ENCODE data around the gene CATSPERE.
A peak's percentile ranks its signal among the peaks of the same experiment; 100 is the strongest.

CATSPERE gene, protein sequence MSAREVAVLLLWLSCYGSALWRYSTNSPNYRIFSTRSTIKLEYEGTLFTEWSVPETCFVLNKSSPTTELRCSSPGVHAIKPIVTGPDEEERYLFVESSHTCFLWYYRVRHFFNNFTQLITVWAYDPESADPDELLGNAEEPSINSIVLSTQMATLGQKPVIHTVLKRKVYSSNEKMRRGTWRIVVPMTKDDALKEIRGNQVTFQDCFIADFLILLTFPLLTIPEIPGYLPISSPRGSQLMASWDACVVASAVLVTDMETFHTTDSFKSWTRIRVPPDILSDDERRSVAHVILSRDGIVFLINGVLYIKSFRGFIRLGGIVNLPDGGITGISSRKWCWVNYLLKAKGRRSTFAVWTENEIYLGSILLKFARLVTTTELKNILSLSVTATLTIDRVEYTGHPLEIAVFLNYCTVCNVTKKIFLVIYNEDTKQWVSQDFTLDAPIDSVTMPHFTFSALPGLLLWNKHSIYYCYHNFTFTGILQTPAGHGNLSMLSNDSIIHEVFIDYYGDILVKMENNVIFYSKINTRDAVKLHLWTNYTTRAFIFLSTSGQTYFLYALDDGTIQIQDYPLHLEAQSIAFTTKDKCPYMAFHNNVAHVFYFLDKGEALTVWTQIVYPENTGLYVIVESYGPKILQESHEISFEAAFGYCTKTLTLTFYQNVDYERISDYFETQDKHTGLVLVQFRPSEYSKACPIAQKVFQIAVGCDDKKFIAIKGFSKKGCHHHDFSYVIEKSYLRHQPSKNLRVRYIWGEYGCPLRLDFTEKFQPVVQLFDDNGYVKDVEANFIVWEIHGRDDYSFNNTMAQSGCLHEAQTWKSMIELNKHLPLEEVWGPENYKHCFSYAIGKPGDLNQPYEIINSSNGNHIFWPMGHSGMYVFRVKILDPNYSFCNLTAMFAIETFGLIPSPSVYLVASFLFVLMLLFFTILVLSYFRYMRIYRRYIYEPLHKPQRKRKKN

DNA sequence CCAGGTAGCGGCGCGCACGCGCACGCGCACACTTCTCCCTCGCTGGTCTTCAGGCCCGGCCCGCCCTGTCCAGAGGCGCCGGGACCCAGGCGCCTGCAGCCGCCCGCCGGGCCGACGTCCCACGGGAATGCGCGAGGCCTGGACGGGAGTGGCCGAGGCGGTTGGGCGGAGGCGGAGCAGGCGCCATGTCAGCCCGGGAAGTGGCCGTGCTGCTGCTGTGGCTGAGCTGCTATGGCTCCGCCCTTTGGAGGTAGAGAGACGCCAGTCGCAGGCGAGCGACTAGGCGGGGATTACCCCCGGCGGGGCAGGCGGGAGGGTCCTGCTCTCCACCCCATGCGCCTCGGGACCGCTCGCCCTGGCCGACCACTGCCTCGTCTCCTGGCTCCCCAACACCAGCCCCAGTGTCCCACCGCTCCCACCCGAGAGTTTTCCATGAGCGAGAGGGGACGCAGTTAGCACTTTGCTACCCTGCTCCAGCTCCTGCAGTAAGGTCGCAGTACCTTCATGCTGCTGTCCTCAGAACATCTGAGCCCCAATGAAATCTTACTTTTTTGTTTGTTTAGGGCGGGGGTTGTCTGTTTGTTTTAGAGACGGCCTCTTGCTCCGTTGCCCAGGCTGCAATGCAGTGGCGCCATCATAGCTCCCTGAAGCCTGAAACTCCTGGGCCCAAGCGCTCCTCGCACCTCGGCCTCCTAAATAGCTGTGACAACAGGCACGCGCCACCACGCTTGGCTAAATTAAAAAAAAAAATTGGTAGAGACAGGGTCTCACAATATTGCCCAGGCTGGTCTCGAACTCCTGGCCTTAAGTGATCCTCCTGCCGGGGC lies at the start of gene CATSPERE:
TSS of gene CATSPERE (plus strand) at position 29 of the 827 bp plus-strand sequence. CDS start at position 186, 157 bp downstream.
- peak within 1 kb of the TSS; percentile 54 for H3K4me3 ChIP-seq (ENCODE audit: low read depth, low read length)
- TF ChIP-seq POLR2A (IDR thresholded peaks at IDR 0.05; ENCODE audit: extremely low read depth, insufficient read length) (peak; percentile 79), MYC (IDR thresholded peaks at IDR 0.05; ENCODE audit: low read depth, low read length) (peak; percentile 79)
- TF ChIP-seq, protein P1, sequence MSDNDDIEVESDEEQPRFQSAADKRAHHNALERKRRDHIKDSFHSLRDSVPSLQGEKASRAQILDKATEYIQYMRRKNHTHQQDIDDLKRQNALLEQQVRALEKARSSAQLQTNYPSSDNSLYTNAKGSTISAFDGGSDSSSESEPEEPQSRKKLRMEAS (IDR thresholded peaks at IDR 0.05; ENCODE audit: low read depth, low read length) = peak; percentile 83
- TF ChIP-seq, protein P2, sequence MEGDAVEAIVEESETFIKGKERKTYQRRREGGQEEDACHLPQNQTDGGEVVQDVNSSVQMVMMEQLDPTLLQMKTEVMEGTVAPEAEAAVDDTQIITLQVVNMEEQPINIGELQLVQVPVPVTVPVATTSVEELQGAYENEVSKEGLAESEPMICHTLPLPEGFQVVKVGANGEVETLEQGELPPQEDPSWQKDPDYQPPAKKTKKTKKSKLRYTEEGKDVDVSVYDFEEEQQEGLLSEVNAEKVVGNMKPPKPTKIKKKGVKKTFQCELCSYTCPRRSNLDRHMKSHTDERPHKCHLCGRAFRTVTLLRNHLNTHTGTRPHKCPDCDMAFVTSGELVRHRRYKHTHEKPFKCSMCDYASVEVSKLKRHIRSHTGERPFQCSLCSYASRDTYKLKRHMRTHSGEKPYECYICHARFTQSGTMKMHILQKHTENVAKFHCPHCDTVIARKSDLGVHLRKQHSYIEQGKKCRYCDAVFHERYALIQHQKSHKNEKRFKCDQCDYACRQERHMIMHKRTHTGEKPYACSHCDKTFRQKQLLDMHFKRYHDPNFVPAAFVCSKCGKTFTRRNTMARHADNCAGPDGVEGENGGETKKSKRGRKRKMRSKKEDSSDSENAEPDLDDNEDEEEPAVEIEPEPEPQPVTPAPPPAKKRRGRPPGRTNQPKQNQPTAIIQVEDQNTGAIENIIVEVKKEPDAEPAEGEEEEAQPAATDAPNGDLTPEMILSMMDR (IDR thresholded peaks at IDR 0.05; ENCODE audit: low read depth, low read length) = no peak

DNA sequence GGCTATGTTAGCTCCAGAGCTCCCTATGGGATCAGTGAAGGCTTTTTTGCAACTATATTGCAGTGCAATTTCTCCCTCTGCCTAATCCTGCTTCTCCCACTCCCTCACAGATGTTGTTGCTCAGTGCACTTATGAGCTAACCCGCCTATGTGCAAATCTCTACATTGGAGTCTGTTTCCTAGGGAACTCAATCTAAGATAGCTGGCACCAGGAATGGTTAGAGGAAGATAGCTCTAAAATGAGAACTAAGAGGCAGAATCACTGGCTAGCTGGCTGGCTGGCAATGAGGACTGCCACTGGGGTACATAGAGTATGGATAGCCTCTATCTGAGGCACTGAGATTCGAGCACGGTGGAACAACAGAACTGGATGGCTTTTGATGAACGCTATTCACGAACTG lies 48.9 kb upstream of the CATSPERE start:
- no peak overlapping the region for H3K4me3 ChIP-seq (ENCODE audit: low read depth, low read length)
- TF ChIP-seq POLR2A (IDR thresholded peaks at IDR 0.05; ENCODE audit: extremely low read depth, insufficient read length) (no peak), MYC (IDR thresholded peaks at IDR 0.05; ENCODE audit: low read depth, low read length) (no peak)
- TF ChIP-seq, protein P1 (IDR thresholded peaks at IDR 0.05; ENCODE audit: low read depth, low read length) = no peak
- TF ChIP-seq, protein P2 (IDR thresholded peaks at IDR 0.05; ENCODE audit: low read depth, low read length) = no peak
- DNase-seq (ENCODE audit: low read depth) = no peak

More for the DNA sequence above, at the start of gene CATSPERE:
- peak; percentile 96 for DNase-seq (ENCODE audit: low read depth)

DNA sequence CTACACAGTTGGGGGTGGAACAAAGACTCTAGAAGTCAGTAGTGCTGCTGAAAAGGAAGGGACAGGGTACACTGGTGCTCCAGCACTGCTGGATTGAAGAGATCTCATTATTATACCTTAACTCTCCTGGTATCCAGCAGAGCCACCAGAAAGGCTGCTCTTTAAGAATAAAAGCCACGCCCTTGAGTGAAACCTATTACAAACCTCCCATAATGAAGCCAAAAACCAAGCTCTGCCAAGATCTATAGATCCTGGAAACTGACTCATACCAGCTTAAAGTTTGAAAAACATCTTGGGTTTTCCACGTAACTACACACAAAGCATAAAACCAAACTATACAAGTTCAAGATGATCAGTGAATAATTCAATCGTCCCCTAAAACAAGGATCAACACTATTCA lies 47.3 kb upstream of the CATSPERE start:
- no peak for DNase-seq (ENCODE audit: low read depth)
- TF ChIP-seq, protein P1 (IDR thresholded peaks at IDR 0.05; ENCODE audit: low read depth, low read length) = no peak
- H3K4me3 ChIP-seq (ENCODE audit: low read depth, low read length) = no peak overlapping the region

DNA sequence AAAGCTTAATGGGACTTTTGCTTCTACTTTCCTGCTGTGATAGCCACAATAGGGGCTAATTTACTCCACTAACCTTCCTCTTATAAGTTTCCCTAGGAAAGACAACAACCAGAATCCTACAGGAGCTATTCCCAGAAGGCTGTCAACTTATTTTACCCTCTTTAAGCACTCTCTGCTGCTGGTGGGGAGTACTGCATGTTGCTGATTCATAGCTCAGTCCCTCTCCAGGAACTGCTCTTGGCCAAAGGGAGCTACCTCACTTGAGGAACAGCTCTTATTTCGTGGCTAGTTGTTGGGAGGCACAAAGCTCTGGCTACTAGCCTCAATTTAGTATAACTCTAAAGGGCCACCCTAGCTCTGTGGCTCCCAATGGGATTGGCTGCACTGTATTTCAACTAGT lies 46.5 kb upstream of the CATSPERE start:
- no peak for TF ChIP-seq POLR2A (IDR thresholded peaks at IDR 0.05; ENCODE audit: extremely low read depth, insufficient read length)
- no peak for TF ChIP-seq MYC (IDR thresholded peaks at IDR 0.05; ENCODE audit: low read depth, low read length)
- H3K4me3 ChIP-seq (ENCODE audit: low read depth, low read length) = no peak overlapping the region
- no peak for DNase-seq (ENCODE audit: low read depth)

DNA sequence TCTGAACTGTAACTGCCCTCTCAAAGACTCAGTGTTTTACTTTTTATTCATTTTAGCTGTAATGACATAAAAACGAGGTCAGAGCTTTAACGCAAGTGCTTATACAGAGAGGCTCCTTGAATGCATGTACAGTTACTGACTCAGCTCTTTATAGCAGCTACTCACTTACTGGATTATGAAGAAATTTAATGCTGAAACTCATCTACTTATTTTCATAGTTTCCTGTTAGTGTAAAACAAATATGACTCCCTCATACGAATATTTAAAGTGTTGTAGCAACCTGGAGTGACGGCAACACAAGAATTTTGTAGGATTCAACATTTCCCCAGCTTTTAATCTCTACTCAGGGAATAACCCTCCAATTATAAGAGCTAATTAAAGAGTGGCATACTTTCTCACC lies 42.0 kb upstream of the CATSPERE start:
- TF ChIP-seq POLR2A (IDR thresholded peaks at IDR 0.05; ENCODE audit: extremely low read depth, insufficient read length) (no peak), MYC (IDR thresholded peaks at IDR 0.05; ENCODE audit: low read depth, low read length) (no peak)
- TF ChIP-seq, protein P2 (IDR thresholded peaks at IDR 0.05; ENCODE audit: low read depth, low read length) = no peak
- TF ChIP-seq, protein P1 (IDR thresholded peaks at IDR 0.05; ENCODE audit: low read depth, low read length) = no peak
- no peak for DNase-seq (ENCODE audit: low read depth)
- no peak overlapping the region for H3K4me3 ChIP-seq (ENCODE audit: low read depth, low read length)

DNA sequence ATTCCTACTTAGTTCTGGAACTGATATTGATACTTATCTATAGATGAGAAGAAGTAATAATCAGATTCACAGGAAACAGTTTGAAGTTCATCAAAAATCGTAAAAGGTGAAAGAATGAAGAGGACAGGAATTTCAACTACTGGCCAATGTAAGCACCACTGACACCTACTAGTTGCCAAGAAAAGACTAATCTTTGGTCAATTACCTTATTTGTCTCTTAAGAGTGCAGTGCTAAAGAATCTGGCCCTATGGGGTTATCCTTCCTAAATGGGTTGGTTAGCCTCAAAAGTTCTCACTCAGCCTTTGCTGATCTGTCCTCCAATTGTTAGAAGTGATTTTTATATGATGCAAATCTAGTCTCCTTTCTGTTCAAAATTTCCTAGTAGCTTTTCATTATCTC lies 38.9 kb upstream of the CATSPERE start:
- H3K4me3 ChIP-seq (ENCODE audit: low read depth, low read length) = no peak overlapping the region
- no peak for DNase-seq (ENCODE audit: low read depth)
- TF ChIP-seq, protein P1 (IDR thresholded peaks at IDR 0.05; ENCODE audit: low read depth, low read length) = no peak
- TF ChIP-seq MYC (IDR thresholded peaks at IDR 0.05; ENCODE audit: low read depth, low read length) (no peak), POLR2A (IDR thresholded peaks at IDR 0.05; ENCODE audit: extremely low read depth, insufficient read length) (no peak)
